Neural cell (in vitro differentiated cells): ENCODE data around the gene ADARB1.

ENCODE experiments used
- CTCF ChIP-seq: fragments of 450-650 bp; IDR thresholded peaks from 2 replicates; pipeline ENCODE4 v1.5.1; 2014; ENCODE audit warnings: antibody characterized with exemption, mild to moderate bottlenecking, moderate library complexity; ENCODE audit not compliant: poor library complexity, severe bottlenecking
- EP300 ChIP-seq: fragments of 450-650 bp; conservative IDR thresholded peaks from 2 replicates; pipeline ENCODE4 v1.6.1; 2014; ENCODE audit warnings: antibody characterized with exemption, mild to moderate bottlenecking, moderate library complexity; ENCODE audit not compliant: poor library complexity, severe bottlenecking
- EZH2 ChIP-seq: fragments of 200-600, 300-800 bp; shearing (Covaris generic), sonication (generic); IDR thresholded peaks from 2 replicates; pipeline ENCODE4 v1.6.1; 2014; ENCODE audit warnings: antibody characterized with exemption, low read length, borderline replicate concordance, mild to moderate bottlenecking; ENCODE audit not compliant: insufficient read depth, poor library complexity, severe bottlenecking
- MXI1 ChIP-seq: fragments of 450-650 bp; conservative IDR thresholded peaks from 2 replicates; pipeline ENCODE4 v1.6.1; 2014; ENCODE audit warnings: antibody characterized with exemption, mild to moderate bottlenecking; ENCODE audit not compliant: poor library complexity, severe bottlenecking
- POLR2AphosphoS5 ChIP-seq: IDR thresholded peaks from 2 replicates; pipeline ENCODE4 v1.6.1; 2012
- RAD21 ChIP-seq: fragments of 450-650 bp; conservative IDR thresholded peaks from 2 replicates; pipeline ENCODE4 v1.6.1; 2014; ENCODE audit warnings: antibody characterized with exemption, mild to moderate bottlenecking, moderate library complexity
- REST ChIP-seq: IDR thresholded peaks from 2 replicates; pipeline ENCODE4 v1.6.1; 2012; ENCODE audit warnings: borderline replicate concordance
- SMC3 ChIP-seq: fragments of 450-650 bp; conservative IDR thresholded peaks from 2 replicates; pipeline ENCODE4 v1.6.1; 2014; ENCODE audit warnings: antibody characterized with exemption, mild to moderate bottlenecking, moderate library complexity; ENCODE audit not compliant: poor library complexity

DNA sequence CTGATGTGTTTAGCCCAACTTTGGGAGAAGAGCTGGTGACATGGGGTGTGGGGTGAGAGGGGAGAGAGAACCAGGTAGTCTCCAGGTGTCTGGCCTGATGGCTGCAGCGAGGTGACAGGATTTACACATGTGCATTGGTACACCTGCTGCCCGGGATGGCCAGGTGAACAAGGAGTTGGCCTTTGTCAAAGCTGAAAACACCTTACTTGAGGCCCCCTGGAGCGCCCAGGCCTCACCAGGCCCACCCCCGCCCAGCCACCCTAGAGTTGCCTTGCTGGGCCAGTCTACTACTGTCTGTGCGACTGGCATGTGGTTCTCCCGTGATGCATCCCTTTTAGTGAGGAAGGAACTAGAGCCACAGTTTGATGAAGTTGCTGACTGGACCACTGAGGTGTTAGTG, 90.5 kb downstream of the ADARB1 start:
- TF ChIP-seq RAD21 = no peak
- no peak for TF ChIP-seq CTCF
- TF ChIP-seq REST = no peak
- no peak for TF ChIP-seq POLR2AphosphoS5
- TF ChIP-seq EP300 = no peak
- no peak for TF ChIP-seq EZH2
- TF ChIP-seq MXI1 = no peak
- no peak for TF ChIP-seq SMC3
